GM18867 (cell line): Measurements from ENCODE around the gene CNTN4.

Experiments
- ATAC-seq: cut with Tn5 transposase; IDR thresholded peaks from one replicate; pipeline ENCODE4 v1.9.1; 2021; ENCODE audit warnings: mild to moderate bottlenecking, moderate library complexity; ENCODE audit not compliant: unreplicated experiment

CNTN4 gene

DNA sequence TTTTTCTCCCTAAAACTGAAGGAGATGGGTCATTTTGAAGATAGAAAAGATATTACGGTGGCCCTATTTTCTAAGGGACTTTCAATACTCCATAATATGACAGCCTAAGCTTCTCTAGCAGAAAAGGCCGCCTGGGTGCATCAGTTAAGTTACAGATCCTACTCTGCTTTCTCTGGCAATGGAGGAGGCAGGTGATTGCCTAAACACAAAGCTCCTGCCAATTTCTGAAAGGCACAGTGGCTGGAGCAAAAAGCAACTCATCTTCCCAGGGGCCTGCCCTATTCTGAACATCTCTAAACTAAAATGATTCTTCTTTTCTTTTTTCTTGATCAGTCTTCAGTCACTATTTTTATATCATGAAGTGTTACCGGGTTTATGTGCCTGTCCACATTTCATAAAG, 276.7 kb downstream of the CNTN4 start:
- ATAC-seq: no peak

DNA sequence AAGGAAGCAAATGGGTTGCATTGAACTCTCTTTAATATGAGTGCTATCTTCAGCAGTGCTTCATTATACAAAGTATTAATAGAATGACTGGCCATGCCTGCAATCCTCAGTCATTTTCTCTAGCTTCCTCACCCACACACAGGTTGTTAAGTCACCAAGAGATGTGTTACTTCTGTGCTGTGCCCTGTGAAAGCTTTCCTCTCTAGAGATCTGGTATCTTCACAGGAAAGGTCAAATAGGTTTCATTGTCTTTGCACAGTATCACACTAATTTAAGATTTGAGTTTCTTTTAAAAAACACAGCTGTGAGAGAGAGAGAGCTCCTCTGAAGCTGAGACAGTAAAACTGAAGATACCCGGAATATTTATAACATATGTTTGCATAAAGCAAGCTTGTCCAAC, 278.6 kb downstream of the CNTN4 start:
- ATAC-seq: no peak

DNA sequence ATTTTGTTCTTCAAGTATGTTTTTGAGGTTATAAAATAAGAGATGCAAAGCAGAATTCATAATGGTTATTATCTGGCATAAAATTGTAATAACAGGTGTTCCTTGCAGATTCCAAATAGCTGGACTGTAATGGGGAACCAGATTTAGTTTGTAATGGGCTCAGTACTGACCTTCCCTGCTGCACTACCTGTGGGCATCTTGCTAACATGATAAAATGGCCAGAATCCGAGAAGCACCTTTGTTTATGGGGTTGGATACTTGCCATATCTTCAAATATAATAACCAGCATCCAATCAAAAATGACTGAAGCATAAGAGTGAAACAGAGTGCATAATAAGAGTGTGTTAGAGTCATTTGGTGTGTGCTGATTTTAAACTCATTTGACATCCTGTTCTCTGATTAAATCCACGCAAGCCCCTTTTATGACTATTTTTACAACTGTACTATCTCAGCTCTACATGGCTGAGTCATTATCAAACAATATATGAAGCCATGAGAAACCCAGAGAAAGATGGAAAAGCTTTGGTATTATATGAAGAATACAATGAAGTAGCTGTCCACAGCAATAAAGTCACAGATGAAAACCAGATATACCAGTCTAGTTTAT, 292.4 kb downstream of the CNTN4 start:
- no peak for ATAC-seq

DNA sequence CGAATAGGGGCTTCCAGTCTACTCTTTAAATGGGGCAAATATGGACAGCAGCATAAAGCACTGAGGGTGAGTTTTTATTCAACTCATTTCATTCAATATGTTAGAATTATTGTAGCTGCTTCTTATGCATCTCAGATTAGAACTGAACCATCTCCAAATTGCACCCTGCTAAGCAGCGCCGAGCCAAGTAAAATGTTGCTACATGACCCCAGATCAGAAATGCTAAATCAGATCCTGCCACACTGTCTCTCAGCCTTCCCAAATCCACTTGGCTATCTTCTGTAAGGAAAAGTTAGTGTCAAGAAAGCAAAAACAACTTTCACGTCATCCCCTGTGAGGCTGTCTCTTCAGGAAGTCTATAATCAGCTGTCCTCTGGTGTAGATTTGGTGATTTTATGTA, 293.2 kb downstream of the CNTN4 start:
- ATAC-seq: no peak

DNA sequence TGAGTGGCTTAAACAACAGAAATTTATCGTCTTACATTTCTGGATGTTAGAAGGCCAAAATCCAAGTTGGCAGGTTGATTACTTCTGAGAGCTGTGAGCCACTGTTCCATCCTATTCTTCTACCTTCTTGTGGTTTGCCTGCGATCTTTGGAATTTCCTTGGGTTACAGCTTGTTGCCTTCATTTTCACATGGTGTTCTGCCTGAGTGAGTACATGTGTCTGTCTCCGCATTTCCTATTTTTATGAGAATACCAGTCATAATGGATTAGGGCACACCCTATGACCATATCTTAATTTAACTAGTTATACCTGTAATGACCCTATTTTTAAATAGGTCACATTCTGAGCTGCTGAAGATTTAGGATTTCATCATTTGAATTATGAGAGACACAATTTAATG, 294.3 kb downstream of the CNTN4 start:
- ATAC-seq: no peak

DNA sequence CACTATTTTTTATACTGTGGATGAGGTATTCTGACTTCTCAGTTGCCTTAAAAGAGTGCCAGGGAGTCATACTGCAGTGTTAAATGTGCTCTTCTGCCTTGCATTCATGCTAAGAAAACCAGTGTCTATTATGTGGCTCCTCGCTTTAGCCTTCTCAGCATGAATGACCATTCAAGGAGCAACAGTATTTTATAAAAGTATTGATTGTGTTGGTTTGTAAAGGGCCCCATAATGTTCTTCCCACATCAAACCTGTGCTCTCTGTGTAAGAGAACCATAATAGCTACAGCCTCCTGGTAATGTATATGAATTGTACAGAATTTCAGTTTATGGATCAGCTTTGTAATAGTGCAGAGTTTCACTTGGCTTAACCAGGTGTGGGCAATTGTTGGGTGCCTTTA, 316.4 kb downstream of the CNTN4 start:
- ATAC-seq: no peak

DNA sequence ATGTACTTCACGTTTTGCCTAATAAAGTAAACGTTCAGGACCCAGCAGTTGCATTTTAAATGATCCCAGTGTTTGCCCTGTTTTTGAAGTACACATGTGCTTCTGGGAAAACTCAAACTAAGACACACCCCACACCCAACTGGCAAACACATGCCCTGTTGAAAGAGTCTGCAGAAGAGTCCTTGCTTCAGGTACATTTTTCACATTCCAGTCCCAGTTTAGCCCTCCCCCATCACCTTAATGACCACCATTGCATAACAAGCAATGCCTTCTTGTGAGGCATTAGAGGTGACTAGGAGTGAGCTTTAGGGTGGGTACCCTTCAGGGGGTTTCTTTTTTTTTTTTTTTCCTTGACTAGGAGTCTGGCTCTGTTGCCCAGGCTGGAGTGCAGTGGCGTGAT, 322.3 kb downstream of the CNTN4 start:
- ATAC-seq: no peak

DNA sequence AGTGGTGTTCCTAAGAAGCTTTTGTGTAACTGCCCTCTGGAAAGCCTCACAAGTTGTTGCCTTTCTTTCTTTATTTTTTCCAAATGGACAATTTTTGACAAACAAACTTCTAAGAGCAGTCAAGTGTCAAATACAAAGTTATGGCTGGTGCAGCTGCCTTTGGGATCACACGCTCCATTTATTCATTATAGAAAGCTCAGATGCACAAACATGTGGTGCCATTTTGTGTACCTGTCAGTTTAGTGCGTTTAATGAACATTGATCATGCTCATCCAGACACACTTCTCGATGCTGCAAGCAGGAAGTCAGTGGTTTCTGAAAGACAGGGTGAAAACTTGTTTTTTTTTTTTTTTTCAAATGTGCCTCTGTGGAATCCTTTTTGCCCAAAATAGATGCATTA, 324.5 kb downstream of the CNTN4 start:
- no peak for ATAC-seq

DNA sequence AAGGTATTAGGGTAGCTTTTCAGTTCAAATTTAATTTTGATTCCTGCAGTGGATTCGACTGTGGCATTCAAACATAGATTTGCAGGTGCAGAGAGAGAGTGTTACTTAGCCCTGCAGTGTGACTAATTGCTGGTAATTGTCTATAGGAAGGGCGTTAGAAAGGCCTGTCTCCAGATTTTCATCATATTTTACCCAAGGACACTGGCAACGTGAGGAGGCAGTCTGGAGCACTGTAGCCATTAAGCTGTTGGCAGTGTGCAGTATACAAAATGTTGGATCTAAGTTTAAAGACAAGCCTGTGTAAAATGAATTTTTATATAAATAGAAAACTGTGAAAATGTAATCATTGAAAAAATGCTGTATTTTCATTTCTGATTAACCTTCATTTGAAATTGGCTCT, 342.9 kb downstream of the CNTN4 start:
- no peak for ATAC-seq

DNA sequence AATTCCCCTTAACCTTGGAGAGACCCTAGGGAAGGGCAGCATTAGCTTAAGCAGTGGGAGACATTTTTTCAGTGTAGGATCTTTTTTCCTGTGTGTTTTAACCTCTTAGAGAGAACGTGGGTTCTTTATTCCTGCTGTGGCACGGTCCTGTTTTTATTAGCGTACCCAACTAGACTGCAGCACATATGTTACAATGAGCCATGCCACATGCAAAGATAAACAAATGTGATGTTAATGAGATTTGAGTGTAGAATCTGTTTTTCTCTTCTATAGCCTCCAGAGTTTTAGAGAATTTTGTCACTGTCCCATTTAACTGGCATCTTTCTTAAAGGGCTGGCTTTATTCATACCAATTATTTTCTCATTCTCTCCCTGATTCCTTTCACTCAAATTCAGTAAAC, 347.5 kb downstream of the CNTN4 start:
- no peak for ATAC-seq

DNA sequence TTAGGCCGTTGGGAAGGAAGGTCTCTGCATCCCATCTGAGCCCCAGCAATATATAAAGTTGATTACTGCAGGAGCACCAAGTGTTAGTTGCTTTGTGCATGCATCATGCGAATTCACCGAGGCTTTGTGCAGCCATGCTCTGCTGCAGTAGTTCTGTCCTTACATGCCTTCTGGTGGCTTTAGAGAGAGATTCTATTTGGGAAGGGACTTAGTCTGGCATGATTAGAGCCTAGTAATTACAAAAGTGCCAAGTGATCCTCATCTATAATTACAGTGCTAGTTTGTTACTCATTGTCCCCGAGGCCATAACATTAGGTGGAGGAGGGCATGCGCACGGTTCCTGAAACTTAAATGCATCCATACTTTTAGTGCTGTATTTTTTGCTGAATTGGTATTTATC, 353.6 kb downstream of the CNTN4 start:
- ATAC-seq: no peak

DNA sequence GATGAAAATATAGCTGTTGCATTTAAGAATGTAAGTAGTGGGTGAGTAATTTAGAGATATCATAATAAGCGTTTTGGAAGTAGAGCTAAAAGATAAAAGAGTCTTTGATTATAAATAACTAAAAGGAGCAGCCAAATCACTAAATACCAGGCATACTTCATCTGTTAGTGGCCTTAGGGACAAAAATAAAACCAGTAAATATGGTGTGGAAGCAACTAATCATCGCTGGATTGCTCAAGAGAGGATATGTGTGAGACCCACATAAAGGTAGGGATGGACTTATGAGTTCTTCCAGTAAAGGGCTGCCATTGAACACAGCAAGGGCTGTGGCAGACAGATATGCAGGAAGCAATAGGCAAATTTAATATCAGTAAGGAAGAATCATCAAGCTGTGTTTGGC, 356.2 kb downstream of the CNTN4 start:
- ATAC-seq: no peak

DNA sequence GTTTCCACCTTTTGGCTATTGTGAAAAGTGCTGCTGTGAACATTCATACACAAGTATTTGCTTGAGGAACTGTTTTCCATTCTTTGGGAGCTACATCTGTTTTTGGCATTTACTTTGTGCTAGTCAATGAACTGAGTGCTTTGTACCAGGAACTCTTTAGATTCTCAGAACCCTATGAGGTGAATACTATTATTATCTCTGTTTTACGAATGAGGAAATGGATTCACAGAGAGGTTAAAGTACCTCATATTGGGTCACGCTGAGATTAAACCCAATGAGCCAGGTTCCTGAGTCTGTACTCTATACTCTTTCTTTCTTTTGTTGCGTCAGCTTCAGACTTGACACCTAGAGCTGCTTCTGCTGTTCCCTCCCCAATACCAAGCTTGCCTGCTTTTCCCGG, 358.1 kb downstream of the CNTN4 start:
- ATAC-seq: no peak

DNA sequence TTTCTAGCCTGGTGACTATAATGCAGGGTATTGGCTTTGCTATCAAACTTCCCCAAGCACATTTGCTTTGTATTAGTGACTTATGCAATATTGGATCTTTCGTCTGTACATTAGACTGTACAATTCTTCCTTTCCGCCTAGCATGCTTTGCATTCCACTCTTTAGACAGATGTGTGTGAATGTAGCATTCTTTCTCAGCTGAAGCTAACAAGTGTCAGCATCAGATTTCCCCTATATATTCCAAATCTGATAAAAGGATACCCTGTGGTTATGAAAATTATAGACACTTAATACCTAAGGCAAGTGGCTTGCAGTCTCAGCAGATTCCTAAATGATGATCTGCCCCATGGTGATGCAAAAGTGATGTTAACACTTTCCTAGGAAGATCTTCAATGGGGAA, 360.1 kb downstream of the CNTN4 start:
- ATAC-seq: no peak

DNA sequence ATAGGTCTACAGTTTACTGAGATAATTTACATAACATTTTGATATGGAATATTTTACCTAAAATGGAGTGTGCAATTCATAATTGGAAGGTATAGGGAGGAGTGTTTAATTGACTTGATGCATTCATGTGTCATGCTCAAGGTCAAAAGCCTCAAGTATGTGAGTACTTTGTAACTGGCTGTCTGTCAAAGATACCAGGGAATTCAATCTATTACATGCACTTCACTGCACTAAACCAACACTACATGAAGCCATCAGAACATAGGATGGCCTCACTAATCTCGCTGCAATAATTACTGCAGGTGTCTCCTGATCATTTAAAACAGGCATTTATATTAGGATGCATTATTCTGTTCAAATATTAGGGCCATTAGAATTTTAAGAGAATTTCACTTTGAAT, 367.2 kb downstream of the CNTN4 start:
- no peak for ATAC-seq

DNA sequence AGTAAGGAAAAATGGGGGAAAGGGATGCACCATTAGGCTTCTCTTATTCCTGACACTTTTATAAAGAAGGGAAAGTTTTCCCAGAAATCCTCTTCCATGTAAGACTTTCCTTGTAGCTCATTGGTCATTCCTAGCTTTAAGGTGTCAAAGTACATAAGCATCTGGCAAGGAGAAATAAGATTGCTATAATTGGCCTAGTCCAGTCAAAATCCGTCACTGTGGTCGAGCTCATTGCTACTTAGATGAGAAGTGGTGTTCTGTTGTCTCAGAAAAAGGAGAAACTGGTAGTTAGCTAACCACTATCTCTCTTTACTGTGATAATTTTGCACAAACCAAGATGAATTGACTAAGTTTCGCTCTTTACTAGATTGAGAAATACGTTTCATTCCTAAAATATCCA, 370.1 kb downstream of the CNTN4 start:
- no peak for ATAC-seq

DNA sequence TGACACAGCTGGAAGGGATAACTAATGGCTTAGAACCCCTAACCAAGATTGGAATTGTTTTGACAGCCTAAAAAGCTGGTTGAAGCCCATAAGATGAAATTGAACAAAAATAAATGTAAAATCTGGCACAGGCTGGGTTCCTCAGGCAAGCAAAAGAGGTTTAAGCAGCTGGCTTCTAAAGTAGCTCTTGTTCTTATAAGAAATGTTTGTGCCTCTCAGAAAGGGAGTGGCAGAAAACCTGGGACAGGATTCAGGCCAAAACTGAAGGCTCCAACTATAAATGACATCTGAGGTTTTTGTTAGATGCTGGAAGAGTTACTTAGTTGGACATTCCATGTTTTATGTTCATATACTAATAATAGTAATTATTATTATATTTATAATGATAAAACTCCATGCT, 378.3 kb downstream of the CNTN4 start:
- no peak for ATAC-seq

DNA sequence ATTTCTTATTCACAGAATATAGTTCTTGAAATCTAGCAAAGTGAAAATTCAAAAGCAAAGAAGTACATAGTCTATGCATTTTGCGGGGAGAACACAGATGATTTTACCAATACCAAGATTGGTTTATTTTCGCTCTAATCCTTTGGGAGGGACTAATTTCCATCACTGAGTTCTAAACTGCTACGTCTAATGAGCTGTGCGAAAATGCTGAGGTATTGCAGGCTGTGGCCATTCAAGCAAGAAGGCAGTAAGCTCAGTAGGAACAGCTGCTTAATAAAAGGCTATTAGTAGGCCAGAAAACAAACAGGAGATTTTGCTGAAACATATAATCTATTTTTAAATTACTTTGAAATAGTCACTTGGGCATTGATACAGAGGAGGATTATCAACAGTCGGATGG, 379.0 kb downstream of the CNTN4 start:
- ATAC-seq: no peak

DNA sequence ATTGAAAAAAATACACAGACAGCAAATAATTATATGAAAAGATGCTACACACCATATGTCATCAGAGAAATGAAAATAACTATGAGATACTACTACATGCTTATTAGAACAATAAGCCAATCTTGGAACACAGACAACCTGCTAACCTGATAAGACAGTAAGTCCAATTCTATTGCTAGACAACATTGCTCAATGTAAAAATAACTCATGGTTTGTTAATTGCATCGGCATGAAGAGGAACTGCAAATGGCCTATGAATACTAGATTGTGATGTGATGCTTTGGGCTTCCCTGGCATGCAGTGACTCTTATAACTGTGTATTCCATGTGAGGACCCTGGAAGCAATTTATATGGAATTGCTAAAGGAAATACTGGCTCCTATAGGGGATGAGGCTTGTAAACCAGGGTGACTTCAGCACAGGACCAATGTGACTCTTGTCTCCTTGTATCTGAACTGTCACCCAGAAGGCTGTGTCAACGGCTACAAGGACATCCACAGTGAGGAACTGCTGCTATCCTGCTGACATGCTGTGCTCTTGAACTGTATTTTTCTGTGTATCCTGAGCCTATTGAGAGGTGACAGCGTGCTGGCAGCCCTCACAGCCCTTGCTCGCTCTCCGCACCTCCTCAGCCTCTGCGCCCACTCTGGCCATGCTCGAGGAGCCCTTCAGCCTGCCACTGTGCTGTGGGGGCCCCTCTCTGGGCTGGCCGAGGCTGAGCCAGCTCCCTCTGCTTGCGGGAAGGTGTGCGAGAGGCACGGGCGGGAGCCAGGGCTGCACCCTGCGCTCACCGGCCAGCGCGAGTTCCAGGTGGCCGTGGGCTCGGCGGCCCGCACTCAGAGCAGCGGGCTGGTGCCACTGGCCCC, 385.7 kb downstream of the CNTN4 start:
- ATAC-seq: no peak

DNA sequence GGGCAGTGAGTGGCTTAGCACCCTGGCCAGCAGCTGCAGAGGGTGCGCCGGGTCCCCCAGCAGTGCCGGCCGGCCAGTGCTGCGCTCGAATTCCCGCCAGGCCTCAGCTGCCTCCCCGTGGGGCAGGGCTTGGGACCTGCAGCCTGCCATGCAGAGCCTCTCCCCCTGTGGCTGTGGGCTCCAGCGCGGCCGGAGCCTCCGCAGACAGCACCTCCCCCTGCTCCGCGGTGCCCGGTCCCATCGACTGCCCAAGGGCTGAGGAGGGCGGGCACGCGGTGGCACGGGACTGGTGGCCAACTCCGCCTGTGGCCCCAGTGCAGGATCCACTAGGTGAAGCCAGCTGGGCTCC, 386.3 kb downstream of the CNTN4 start:
- ATAC-seq: no peak

DNA sequence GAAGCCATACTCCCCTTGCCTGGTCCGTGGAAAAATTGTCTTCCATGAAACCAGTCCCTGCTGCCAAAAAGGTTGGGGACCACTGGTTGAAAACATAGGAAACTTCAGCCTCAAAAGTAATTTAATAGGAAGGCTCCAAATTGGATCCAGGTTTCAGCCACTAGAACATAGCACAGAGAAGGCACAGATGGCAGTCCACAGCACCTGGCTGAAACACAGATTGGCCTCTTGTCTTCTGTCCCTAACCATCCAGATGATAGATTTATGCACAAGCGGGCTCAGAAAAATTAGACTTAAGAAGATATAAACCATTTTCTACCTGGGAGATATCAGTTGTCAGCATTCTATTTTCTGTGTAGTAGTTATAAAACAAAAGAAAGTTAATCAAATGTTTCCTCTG, 397.1 kb downstream of the CNTN4 start:
- ATAC-seq: no peak

DNA sequence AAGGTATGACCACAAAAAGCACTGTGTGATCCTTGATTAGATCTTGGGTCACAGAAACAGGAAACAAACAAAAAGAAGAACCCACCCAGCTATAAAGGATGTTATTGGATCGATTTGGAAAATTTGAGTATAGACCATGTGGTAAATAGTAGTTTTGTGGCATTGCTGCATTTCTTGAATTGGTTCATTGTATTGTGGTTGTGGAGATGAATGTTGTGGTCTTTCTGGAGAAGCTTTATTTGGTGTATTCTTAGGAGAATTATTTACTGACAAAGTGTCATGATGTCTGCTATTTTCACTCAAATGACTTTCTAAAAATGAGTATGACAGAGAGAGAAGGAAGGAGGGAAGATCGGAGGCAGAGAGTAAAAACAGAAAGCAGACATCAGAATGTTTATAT, 406.2 kb downstream of the CNTN4 start:
- no peak for ATAC-seq

DNA sequence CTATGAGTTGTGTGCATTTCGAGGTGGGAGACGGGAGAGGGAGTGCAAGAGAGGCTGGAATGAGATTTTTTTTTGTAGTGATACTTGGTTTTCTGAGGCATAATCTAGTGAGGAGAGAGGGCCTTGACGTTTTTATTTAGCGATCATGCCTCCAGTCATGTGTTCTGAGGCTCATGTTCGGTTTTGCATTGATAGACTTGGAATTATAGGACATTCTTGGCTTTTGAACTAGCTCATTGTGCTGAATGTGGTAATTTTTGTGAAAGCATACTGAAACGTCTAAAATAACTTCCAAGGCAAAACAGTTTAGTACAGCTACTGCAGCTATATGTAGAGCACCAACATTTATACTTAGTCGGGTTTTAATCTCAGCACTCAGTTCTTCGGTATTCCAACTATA, 408.1 kb downstream of the CNTN4 start:
- ATAC-seq: no peak
